Vagina (tissue), 2 donors: ENCODE data around the gene ABHD16A.

Experiments
- POLR2AphosphoS5 ChIP-seq, 2 donors: sonication (generic); formaldehyde crosslinking; IDR thresholded peaks; one replicate each; pipeline ENCODE4 v1.9.0; 2017; ENCODE audit warnings: antibody characterized with exemption in 2 of 2, mild to moderate bottlenecking in 2 of 2, low read depth in 1 of 2; ENCODE audit not compliant: insufficient read depth in 1 of 2
- TF ChIP-seq, protein P1 (sequence below), 3 experiments: fragments of 450-650 bp in 2 of 3; fragments of 200-600 bp in 1 of 3; sonication (generic) in 1 of 3; IDR thresholded peaks; one replicate each; pipeline ENCODE4 v1.5.1; 2017 to 2019; ENCODE audit warnings: antibody characterized with exemption in 3 of 3, mild to moderate bottlenecking in 2 of 3, moderate library complexity in 2 of 3

DNA sequence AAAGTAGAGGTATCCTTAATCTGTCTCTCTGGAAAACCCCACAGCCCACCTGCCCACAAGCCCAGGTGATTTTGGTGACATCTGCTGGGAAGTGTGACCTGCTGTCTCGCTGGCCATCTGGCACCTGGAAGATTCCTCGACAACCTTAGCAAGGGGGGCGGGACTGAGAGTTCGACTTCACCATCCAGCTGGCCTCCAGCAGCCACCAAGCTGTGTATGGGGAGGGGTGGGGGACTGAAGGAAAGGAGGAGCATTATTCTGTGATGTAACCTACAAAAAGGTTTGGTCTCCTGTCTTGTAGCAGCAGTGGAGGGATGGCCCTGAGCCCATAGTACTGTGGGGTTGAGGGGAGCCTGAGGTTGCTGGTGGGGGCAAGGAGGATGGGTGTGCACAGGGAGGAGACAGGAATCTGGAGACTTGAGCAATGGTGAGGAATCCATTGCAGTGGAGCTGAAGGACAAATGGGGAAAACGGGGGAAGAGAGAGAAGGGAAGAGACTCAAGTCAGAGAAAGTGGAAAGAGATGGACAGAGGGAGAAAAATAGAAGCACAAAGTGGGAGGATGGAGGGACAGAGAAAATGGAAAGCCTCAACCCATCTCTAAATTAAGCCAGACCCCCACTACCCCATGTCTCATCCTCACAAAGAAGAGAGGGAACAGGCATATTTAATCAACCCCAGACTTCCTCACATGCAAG, 7.5 kb upstream of the ABHD16A start:
- TF ChIP-seq, protein P1, sequence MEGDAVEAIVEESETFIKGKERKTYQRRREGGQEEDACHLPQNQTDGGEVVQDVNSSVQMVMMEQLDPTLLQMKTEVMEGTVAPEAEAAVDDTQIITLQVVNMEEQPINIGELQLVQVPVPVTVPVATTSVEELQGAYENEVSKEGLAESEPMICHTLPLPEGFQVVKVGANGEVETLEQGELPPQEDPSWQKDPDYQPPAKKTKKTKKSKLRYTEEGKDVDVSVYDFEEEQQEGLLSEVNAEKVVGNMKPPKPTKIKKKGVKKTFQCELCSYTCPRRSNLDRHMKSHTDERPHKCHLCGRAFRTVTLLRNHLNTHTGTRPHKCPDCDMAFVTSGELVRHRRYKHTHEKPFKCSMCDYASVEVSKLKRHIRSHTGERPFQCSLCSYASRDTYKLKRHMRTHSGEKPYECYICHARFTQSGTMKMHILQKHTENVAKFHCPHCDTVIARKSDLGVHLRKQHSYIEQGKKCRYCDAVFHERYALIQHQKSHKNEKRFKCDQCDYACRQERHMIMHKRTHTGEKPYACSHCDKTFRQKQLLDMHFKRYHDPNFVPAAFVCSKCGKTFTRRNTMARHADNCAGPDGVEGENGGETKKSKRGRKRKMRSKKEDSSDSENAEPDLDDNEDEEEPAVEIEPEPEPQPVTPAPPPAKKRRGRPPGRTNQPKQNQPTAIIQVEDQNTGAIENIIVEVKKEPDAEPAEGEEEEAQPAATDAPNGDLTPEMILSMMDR (IDR thresholded peaks at IDR 0.05): no peak
- TF ChIP-seq POLR2AphosphoS5 (IDR thresholded peaks at IDR 0.05; ENCODE audit: insufficient read depth in 1 of 2, low read depth in 1 of 2): no peak
